Measurements from ENCODE around the gene RBP3. TPM values are rescaled to one million over a fixed set of nuclear protein-coding genes. Genes with fewer than 3 reads are reported as not detected.

The RBP3 gene
- total RNA-seq, 1 experiment from 2014 or later: not detected

DNA sequence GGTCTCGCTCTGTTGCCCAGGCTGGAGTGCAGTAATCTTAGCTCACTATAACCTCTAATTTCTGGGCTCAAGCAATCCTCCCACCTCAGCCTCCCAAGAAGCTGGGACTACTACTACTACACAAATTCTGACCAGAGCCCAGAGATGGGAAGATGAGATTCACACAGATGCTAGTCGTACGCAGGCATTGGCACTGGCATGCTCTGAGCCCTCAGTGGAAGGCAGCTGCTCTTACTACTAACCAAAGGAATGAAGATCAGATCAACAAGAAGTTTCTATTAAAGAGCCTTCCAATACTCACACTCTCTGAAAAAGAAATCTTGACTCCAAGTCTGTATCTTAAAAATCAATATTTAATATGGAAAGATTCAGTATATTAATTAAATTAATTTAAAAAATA lies 15.2 kb upstream of the RBP3 start:
- no peak for TF ChIP-seq SIN3A (IDR thresholded peaks at IDR 0.05; ENCODE audit: low read depth)
- no peak for TF ChIP-seq ZNF274 (IDR thresholded peaks at IDR 0.05; ENCODE audit: low read depth, low read length)
- no peak for TF ChIP-seq SRF (IDR thresholded peaks at IDR 0.05; ENCODE audit: low read depth)

DNA sequence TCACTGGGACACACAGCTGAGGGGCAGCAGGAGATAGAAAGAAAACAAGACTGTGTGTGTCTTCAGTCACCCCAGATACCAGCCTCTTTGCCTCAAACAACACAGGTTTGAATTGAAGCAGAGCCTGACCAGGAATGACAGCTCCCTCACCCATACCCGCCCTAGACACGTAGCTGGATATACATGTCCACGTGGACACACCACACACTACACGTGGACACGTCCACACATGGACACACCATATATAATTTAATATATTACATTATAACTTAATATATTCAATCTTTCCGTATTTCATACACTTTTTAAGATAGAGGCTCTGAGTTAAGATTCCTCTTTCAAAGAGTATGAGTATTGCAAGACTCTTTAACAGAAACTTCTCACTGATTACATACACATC lies 14.6 kb upstream of the RBP3 start:
- no peaks in the 10 kb centered on the region for H3K79me2 ChIP-seq (ENCODE audit: insufficient read depth, low read length)
- no peaks in the 10 kb centered on the region for H3K36me3 ChIP-seq (ENCODE audit: control insufficient read depth in 1 of 2, insufficient read depth in 2 of 2, low read length in 2 of 2)
- no peak overlapping the region for H3K9ac ChIP-seq (ENCODE audit: low read length)
- 0 out of 2 replicates have a peak, but pooled peaks cover 9% of the 10 kb centered on the region for H3K27me3 ChIP-seq (ENCODE audit: insufficient read depth, low read length)
- ChIA-PET POLR2A (no interaction called here), RAD21 (ENCODE audit: low non-redundant PET in 1 of 2, low total read pairs in 2 of 2, uncharacterized antibody in 2 of 2, unreplicated experiment in 2 of 2) (no interaction called here), CTCF (no interaction called here)
- BruUV-seq (replicated peaks): no TSS peak
- no peaks in the 10 kb centered on the region for H3K9me3 ChIP-seq (ENCODE audit: control insufficient read depth in 1 of 2, insufficient read depth in 1 of 2, low read depth in 1 of 2, low read length in 2 of 2)
- intact Hi-C loops (cut with micrococcal nuclease): no loop called here
- H3K4me2 ChIP-seq (ENCODE audit: low read length): no peak overlapping the region
- H3K27ac ChIP-seq (ENCODE audit: low read depth, low read length): no peak overlapping the region
- H2AFZ ChIP-seq (ENCODE audit: low read depth, low read length, poor library complexity, severe bottlenecking): no peak overlapping the region
- TF ChIP-seq CEBPB (IDR thresholded peaks at IDR 0.05; ENCODE audit: low read depth): no peak
- TF ChIP-seq POLR2A (IDR thresholded peaks at IDR 0.05; ENCODE audit: borderline replicate concordance, extremely low read depth, insufficient read depth, insufficient read length): no peak
- TF ChIP-seq, protein P1, sequence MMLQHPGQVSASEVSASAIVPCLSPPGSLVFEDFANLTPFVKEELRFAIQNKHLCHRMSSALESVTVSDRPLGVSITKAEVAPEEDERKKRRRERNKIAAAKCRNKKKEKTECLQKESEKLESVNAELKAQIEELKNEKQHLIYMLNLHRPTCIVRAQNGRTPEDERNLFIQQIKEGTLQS (IDR thresholded peaks at IDR 0.05): no peak
- TF ChIP-seq EZH2phosphoT487 (IDR thresholded peaks at IDR 0.05; ENCODE audit: borderline replicate concordance): no peak
- TF ChIP-seq, protein P2, sequence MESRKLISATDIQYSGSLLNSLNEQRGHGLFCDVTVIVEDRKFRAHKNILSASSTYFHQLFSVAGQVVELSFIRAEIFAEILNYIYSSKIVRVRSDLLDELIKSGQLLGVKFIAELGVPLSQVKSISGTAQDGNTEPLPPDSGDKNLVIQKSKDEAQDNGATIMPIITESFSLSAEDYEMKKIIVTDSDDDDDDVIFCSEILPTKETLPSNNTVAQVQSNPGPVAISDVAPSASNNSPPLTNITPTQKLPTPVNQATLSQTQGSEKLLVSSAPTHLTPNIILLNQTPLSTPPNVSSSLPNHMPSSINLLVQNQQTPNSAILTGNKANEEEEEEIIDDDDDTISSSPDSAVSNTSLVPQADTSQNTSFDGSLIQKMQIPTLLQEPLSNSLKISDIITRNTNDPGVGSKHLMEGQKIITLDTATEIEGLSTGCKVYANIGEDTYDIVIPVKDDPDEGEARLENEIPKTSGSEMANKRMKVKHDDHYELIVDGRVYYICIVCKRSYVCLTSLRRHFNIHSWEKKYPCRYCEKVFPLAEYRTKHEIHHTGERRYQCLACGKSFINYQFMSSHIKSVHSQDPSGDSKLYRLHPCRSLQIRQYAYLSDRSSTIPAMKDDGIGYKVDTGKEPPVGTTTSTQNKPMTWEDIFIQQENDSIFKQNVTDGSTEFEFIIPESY (IDR thresholded peaks at IDR 0.05; ENCODE audit: extremely low read depth, insufficient replicate concordance, low read length): no peak
- TF ChIP-seq FOSL1 (IDR thresholded peaks at IDR 0.05; ENCODE audit: low read depth): no peak
- TF ChIP-seq ZNF274 (IDR thresholded peaks at IDR 0.05; ENCODE audit: low read depth, low read length): no peak
- no peak for TF ChIP-seq SIN3A (IDR thresholded peaks at IDR 0.05; ENCODE audit: low read depth)
- no peak for TF ChIP-seq JUND (IDR thresholded peaks at IDR 0.05)
- TF ChIP-seq ELF1 (IDR thresholded peaks at IDR 0.05; ENCODE audit: borderline replicate concordance, low read depth): no peak
- no peak for TF ChIP-seq YY1 (IDR thresholded peaks at IDR 0.05; ENCODE audit: extremely low read depth, insufficient replicate concordance, low read depth, low read length)
- TF ChIP-seq CBX3 (IDR thresholded peaks at IDR 0.05; ENCODE audit: low read depth): no peak
- TF ChIP-seq EZH2 (IDR thresholded peaks at IDR 0.05): no peak
- no peaks in the 10 kb centered on the region for H3K9me2 ChIP-seq (ENCODE audit: insufficient read depth)
- peaks cover 0 to 11% of the 10 kb centered on the region in 2 experiments; a peak in 1 of 4 replicates for H3K4me1 ChIP-seq (ENCODE audit: control insufficient read depth in 1 of 2, insufficient read depth in 2 of 2, low read length in 2 of 2)
- no peak for ATAC-seq
- no peak overlapping the region for H3K4me3 ChIP-seq (replicated peaks in 1 of 2; ENCODE audit: low read depth in 1 of 2, low read length in 2 of 2)
- DNase-seq (ENCODE audit: low read depth, low spot score): no peak
- no peaks in the 10 kb centered on the region for H4K20me1 ChIP-seq (ENCODE audit: insufficient read depth)

More for the DNA sequence above, 15.2 kb upstream of the RBP3 start:
- Histone ChIP-seq H3K36me3 (ENCODE audit: control insufficient read depth in 1 of 2, insufficient read depth in 2 of 2, low read length in 2 of 2) (no peaks in the 10 kb centered on the region), H3K4me3 (replicated peaks in 1 of 2; ENCODE audit: low read depth in 1 of 2, low read length in 2 of 2) (no peak overlapping the region), H4K20me1 (ENCODE audit: insufficient read depth) (no peaks in the 10 kb centered on the region), H3K4me2 (ENCODE audit: low read length) (no peak overlapping the region), H3K27me3 (ENCODE audit: insufficient read depth, low read length) (0 out of 2 replicates have a peak, but pooled peaks cover 9% of the 10 kb centered on the region), H2AFZ (ENCODE audit: low read depth, low read length, poor library complexity, severe bottlenecking) (no peak overlapping the region), H3K79me2 (ENCODE audit: insufficient read depth, low read length) (no peaks in the 10 kb centered on the region), H3K9me2 (ENCODE audit: insufficient read depth) (no peaks in the 10 kb centered on the region), H3K27ac (ENCODE audit: low read depth, low read length) (no peak overlapping the region), H3K9ac (ENCODE audit: low read length) (no peak overlapping the region), H3K4me1 (ENCODE audit: control insufficient read depth in 1 of 2, insufficient read depth in 2 of 2, low read length in 2 of 2) (peaks cover 0 to 11% of the 10 kb centered on the region in 2 experiments; a peak in 1 of 4 replicates), H3K9me3 (ENCODE audit: control insufficient read depth in 1 of 2, insufficient read depth in 1 of 2, low read depth in 1 of 2, low read length in 2 of 2) (no peaks in the 10 kb centered on the region)
- POLR2A ChIA-PET: no interaction called here
- RAD21 ChIA-PET (ENCODE audit: low non-redundant PET in 1 of 2, low total read pairs in 2 of 2, uncharacterized antibody in 2 of 2, unreplicated experiment in 2 of 2): no interaction called here
- CTCF ChIA-PET: interaction anchor here (1.7 kb wide), 1 partner anchor 8 kb away, joined by 6 read pairs; no protein-coding TSS in a partner anchor
- BruUV-seq (replicated peaks): no TSS peak
- DNase-seq (ENCODE audit: low read depth, low spot score): no peak
- no peak for ATAC-seq
- intact Hi-C loops (cut with micrococcal nuclease): no loop called here
